ENCODE data around the gene LTV1.

The LTV1 gene

GRCh38 chr6:143884216-143884900 is 41.2 kb downstream of the LTV1 start:
- no peak for DNase-seq

GRCh38 chr6:143885116-143885515 is 42.0 kb downstream of the LTV1 start:
- no peak for DNase-seq

DNA sequence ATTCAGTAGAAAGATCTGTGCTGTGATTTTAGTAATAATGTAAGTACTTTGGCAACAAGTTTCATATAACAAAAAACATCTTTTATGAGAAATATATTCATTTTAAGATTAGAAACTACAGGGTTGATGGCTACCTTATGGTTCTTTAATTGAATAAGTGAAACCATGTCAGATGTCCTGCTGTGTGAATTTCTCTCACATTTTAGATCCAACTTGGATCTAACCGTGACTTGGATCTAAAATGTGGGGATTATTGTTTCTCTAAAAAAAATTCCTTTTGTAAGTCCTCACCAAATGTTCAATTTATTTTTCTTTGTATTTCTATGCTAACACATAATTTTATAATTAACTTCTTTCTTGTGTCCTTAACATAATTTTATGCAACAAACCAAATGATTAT is 51.5 kb downstream of the LTV1 start:
- no peak for DNase-seq

- DNase-seq: no peak
Observed at GRCh38 chr6:143896126-143896860, 53.2 kb downstream of the LTV1 start.

GRCh38 chr6:143900358-143900757 is 57.2 kb downstream of the LTV1 start:
- no peak for DNase-seq

GRCh38 chr6:143901885-143902750 is 59.0 kb downstream of the LTV1 start:
- DNase-seq: peak in 2 of 58 donors; percentile 5 to 7

DNA sequence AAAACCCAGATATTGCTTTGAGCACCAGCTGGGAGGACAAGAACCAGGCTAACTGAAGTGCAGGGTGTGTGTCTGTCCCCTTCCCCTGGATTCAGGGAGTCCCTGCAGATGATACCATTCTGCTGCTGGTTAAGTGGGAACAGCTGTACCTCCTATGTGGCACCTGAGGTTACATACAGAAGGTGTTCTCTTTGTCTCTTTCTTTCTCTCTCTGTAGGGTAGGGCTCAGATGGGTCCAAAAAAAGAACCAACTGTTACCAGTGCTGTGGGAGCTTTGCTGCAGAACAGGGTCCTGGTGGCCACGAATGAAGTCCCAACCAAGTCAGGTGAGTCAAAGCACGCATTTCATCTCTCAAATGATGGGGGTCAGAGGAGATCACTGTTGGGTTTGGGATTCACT is 59.7 kb downstream of the LTV1 start:
- no peak for DNase-seq

DNA sequence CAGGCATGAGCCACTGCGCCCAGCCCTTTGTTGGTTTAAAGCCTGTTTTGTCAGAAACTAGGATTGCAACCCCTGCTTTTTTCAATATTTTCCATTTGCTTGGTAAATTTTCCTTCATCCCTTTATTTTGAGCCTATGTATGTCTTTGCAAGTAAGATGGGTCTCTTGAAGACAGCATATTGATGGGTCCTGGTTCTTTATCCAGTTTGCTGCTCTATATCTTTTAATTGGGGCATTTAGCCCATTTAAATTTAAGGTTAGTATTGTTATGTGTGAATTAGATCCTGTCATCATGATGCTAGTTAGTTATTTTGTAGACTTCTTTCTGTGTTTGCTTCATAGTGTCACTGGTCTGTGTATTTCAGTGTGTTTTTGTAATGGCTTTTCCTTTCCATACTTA is 67.9 kb downstream of the LTV1 start:
- no peak for DNase-seq

- no peak for DNase-seq
Observed at GRCh38 chr6:143912671-143913070, 69.5 kb downstream of the LTV1 start.
